GM21723 (cell line): ENCODE measurements around the gene HLTF.
"Not testable (repeated sequence)": the region's sequence is repeated elsewhere in the genome, so short reads cannot be mapped to it uniquely, and the experiment has no call there.

Experiments used
- ATAC-seq: cut with Tn5 transposase; IDR thresholded peaks from one replicate; pipeline ENCODE4 v1.9.1; 2021; ENCODE audit warnings: mild to moderate bottlenecking, moderate library complexity; ENCODE audit not compliant: unreplicated experiment

Gene HLTF

DNA sequence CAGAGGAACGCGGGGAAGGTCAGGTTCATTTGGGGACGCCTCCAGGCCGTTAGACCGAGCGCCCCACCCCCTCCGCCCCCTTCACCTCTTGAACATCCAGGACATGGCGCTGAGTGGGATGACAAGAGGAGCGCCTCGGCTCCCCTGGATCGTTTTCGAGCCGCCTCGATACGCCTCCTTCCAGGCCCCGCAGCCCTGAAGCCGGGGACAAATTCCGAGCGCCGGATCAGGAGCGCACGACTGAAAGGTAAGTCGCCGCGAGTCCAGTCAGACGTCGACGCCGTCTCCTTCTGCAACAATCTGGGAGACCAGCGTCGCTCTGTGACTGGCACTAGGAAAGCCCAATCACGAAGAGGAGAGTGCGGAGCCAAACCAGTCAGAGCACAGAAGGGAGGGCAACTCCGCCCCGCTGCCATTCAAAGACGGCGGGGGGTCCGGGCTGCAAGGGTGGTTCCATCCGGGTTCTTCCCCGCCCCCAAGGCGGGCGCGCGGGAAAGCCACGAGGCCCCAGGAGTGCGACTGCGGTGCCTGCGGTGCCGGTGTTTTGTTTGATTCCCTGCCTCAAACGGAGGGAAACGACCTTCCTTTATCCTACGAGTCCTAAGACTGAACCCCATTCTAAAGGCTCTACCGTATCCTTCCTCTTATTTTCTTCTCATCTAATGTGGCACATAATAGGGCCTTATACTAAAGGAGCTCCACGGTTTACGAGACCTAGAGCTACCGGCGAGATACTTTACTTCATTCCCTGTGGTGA lies at the start of gene HLTF:
Gene HLTF, minus strand, starts transcription at position 302 of the 757 bp plus-strand sequence. Its CDS starts 197 bp downstream, at position 105.
- peak; percentile 98 for ATAC-seq

GRCh38 chr3:149134575-149134974 lies 48.2 kb upstream of the HLTF start:
- ATAC-seq = no peak

DNA sequence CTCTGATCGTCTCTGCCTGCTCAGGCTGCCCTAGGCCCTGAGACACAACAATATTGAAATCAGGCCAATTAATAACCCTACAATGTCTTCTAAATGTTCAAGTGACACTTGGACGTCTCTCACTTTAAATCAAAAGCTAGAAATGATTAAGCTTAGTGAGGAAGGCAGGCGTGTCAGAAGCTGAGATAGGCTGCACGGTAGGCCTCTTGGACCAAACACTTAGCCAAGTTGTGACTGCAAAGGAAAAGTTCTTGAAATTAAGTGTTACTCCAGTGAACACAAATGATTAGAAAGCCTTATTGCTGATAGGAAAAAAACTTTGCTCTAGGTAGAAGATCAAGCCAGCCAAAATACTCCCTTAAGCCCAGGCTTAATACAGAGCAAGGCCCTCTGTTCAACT lies 45.3 kb upstream of the HLTF start:
- no peak for ATAC-seq

GRCh38 chr3:149129326-149130205 lies 43.2 kb upstream of the HLTF start, which contains the start of gene HPS3:
HPS3 (plus strand) TSS chr3:149129638; CDS start chr3:149129724, 86 bp downstream.
- ATAC-seq = peak; percentile 94

DNA sequence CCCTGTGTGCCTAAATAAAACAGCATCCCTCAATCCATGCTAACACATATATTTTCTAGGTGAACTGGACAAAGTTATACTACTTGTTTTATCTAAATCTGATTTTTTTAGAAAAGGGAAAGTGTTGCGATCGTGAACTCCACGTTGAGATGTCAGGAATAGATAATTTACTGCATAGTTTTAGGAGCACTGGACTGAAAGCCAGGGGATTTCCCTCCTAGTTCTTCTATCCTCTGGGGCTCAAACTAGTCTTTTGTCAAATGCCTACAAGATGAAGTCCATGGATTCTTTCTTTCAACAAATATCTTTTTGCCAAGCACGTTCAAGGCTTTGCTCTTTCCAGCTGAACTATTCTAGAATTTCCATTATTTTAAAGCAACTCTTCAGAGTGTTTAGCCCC lies 42.5 kb upstream of the HLTF start:
- ATAC-seq = peak; percentile 9

GRCh38 chr3:149122721-149123578 lies 36.6 kb upstream of the HLTF start:
- no peak for ATAC-seq

DNA sequence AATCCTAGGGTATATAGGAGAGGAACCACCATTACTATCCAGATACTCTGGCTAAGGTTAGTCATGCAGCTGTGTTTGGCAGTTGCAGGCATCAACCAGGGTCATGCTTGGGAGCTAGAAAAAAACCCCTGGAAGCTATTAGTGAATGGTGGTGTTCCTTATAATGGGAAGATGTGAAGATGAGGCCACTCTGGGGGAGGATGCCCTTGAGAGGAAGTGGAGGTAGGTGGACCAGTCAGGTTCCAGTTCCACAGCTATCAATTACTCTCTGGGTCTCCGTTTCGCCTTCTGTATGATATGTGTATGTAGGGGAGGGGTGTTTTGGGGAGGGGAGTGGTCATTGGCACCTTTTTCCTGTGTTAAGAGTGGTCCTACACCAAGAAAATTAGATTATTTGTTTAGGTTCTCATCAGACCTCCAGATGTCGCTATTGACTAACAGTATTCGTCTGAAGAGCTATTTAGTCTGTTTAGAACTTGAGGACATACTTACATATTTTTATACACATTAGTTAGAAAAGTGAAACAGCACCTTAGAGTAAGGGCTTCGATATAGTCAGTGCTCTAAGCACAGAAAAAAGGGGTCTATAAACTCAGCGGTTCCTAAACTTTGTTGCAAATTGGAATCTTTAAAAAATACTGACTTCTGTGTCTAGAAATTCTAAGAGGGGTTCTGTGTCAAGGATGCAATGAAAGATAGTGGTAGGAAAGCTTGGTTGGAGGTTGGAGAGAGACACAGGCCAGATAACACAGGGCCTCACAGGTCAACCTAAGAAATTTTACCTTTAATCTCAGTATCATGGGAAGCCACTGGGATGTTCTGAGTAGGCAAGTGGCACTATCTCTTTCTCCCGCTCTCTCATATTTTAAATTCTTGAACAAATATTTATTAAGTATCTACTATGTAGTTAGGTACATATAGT lies 34.0 kb upstream of the HLTF start:
- peak; percentile 90 for ATAC-seq

DNA sequence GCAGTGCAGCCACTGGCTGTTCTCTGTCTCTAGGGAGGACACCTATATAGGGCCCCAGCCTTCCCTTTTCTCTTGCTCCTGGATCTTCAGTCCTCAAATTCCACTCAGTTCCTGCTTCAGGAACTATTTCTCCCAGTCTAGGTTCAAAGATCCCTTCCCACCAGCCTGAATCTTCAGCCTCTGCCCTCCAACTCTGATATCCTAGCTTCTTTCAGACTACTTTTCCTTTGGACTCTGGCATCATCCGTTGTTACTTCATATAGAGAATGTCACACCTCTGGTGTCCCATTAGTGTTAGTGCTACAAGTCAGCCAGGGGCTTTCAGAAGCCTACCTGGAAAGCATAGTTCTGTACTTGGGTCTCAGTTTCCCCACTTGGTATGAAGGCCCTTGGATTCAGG lies 33.1 kb upstream of the HLTF start:
- no peak for ATAC-seq

DNA sequence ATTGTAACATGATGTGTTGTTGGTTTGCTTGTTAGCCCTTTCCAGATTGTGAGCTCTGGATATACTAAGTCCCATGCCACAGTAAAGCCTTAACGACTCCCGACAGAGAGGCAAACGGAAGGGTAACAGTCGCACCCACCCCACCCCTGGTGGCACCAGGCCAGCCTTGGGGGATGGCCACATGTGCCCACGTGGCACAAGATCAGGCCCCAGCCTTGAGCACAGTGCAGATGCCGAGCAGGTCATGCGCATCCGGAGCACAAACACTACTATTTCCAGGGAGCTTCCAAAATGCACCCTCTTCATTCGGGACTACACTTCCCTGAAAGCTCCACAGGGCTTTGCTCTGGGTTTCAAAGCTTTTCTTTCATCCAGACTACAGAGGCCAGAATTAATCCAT lies 32.4 kb upstream of the HLTF start:
- ATAC-seq = no peak

DNA sequence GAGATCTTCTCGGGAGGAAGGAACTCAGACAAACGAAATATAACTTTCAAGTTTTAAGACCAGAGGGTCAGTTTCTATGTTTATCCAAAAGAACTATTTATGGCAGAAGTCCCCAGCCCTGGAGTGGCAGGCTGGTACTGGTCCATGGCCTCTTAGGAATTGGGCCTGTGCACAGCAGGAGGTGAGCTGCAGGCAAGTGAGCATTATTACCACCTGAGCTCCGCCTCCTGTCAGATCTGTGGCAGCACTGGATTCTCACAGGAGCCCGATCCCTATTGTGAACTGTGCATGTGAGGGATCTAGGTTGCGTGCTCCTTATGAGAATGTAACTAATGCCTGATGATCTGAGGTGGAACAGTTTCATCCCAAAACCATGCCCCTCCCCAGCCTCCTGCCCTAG lies 28.8 kb upstream of the HLTF start:
- no peak for ATAC-seq

- ATAC-seq = no peak
Measured at GRCh38 chr3:149114458-149114857, 28.1 kb upstream of the HLTF start.

DNA sequence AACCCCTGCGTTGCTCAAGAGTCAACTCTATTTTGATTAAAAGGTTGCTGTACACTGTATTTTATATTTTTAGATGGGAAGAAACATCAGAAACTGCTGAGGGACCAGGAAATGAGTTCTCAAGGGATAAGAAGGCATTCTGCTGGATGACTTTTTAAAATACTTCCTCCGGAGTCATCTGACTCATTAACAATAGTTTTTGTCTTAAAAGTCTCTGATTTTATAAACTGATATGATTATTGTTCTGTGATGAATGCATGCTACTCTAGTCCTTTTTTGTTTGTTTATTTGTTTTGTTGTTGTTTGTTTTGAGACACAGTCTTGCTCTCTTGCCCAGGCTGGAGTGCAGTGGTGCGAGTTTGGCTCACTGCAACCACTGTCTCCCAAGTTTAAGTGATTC lies 18.2 kb upstream of the HLTF start:
- ATAC-seq = no peak

GRCh38 chr3:149101641-149102040 lies 15.3 kb upstream of the HLTF start:
- no peak for ATAC-seq

GRCh38 chr3:149101154-149101553 lies 14.8 kb upstream of the HLTF start:
- ATAC-seq = no peak

GRCh38 chr3:149097987-149098386 lies 11.7 kb upstream of the HLTF start:
- not testable (repeated sequence) for ATAC-seq

- peak; percentile 96 for ATAC-seq
Measured at GRCh38 chr3:149095487-149095886, 9.2 kb upstream of the HLTF start.

- no peak for ATAC-seq
Measured at GRCh38 chr3:149091983-149092382, 5.7 kb upstream of the HLTF start.

- ATAC-seq = no peak
Measured at GRCh38 chr3:149090907-149091306, 4.6 kb upstream of the HLTF start.

GRCh38 chr3:149090461-149090860 lies 4.1 kb upstream of the HLTF start:
- ATAC-seq = no peak

DNA sequence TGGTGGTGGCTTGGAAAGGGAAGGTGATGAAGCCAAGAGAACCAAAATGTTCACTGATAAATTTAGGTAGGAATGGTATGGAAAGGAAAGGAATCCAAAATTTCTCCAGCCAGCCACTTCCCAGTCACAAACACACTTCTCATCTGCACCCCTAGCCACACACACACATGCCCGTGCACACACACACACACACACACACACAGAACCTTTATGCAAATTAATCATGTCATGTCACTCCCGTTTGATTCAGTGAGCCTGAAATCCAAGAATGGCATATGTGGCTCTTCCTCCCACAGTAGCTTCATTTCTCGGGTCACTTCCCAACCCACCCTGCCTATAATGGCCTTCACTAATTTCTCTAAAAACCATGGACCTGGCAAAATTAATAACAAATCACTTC lies 3.1 kb upstream of the HLTF start:
- no peak for ATAC-seq
